K562 (cell line): ENCODE results near the gene NTN3.

ENCODE experiments used
- ASH1L ChIP-seq: fragments of 450-650 bp; IDR thresholded peaks from 2 replicates; pipeline ENCODE4 v1.6.1; 2018; ENCODE audit warnings: borderline replicate concordance, mild to moderate bottlenecking, low read depth; ENCODE audit not compliant: partially characterized antibody
- HIVEP1 ChIP-seq: fragments of 250-450 bp; sonication (Bioruptor Pico); IDR thresholded peaks from 2 replicates; pipeline ENCODE4 v1.4.0; 2020; ENCODE audit warnings: mild to moderate bottlenecking
- HMG20B ChIP-seq: fragments of 250-450 bp; sonication (Bioruptor Pico); IDR thresholded peaks from 2 replicates; pipeline ENCODE4 v1.5.0; 2021; ENCODE audit warnings: mild to moderate bottlenecking
- KDM1A ChIP-seq, 2 experiments: fragments of 450-650 bp; IDR thresholded peaks; 2 replicates each; pipeline ENCODE4 v1.6.1; 2016; ENCODE audit warnings: mild to moderate bottlenecking in 2 of 2
- KLF6 ChIP-seq: fragments of 250-450 bp; sonication (Bioruptor Pico); IDR thresholded peaks from 2 replicates; pipeline ENCODE4 v1.4.0; 2020; ENCODE audit warnings: mild to moderate bottlenecking, moderate library complexity, borderline replicate concordance
- NFIC ChIP-seq: fragments of 450-650 bp; IDR thresholded peaks from 2 replicates; pipeline ENCODE4 v1.6.1; 2017; ENCODE audit warnings: mild to moderate bottlenecking, inconsistent platforms
- POLR2A ChIP-seq: fragments of 450-650 bp; conservative IDR thresholded peaks from 2 replicates; pipeline ENCODE4 v1.6.1; 2016
- PRDM10 ChIP-seq: fragments of 450-650 bp; IDR thresholded peaks from 2 replicates; pipeline ENCODE4 v1.6.1; 2018; ENCODE audit not compliant: partially characterized antibody
- ZC3H4 ChIP-seq: sonication (generic); formaldehyde crosslinking; IDR thresholded peaks from 2 replicates; pipeline ENCODE4 v1.9.0; 2021; ENCODE audit warnings: missing genetic modification reagents, borderline replicate concordance

DNA sequence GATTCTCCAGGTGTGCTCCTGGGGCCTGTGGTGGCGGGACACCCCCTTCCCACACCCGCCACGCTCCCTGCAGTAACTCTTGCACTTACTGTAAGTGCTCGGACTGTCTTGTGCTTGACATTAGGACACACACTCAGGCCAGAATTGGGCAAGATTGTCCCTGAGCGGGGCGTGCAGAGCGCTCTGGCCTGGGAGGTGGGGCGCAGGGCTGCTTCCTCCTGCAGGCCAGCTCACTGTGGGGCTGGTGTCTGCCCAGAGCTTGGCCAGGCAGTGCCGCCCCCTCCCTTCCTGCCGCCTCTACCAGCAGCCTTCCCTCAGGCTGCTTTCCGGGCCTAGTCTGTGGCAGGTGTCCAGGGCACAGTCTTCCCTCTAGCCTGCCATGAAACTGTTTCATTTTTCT lies 36.6 kb downstream of the NTN3 start:
- TF ChIP-seq ASH1L (no peak), POLR2A (no peak), HMG20B (CRISPR knock-in tag) (no peak), NFIC (no peak), HIVEP1 (CRISPR knock-in tag) (no peak), ZC3H4 (CRISPR knock-in tag) (no peak), KDM1A (IDR thresholded peaks at IDR 0.05) (no peak), KLF6 (no peak), PRDM10 (no peak)
